ENCODE results near the gene KIAA0825.
"Not testable (repeated sequence)": the region's sequence is repeated elsewhere in the genome, so short reads cannot be mapped to it uniquely, and the experiment has no call there.

Gene KIAA0825

DNA sequence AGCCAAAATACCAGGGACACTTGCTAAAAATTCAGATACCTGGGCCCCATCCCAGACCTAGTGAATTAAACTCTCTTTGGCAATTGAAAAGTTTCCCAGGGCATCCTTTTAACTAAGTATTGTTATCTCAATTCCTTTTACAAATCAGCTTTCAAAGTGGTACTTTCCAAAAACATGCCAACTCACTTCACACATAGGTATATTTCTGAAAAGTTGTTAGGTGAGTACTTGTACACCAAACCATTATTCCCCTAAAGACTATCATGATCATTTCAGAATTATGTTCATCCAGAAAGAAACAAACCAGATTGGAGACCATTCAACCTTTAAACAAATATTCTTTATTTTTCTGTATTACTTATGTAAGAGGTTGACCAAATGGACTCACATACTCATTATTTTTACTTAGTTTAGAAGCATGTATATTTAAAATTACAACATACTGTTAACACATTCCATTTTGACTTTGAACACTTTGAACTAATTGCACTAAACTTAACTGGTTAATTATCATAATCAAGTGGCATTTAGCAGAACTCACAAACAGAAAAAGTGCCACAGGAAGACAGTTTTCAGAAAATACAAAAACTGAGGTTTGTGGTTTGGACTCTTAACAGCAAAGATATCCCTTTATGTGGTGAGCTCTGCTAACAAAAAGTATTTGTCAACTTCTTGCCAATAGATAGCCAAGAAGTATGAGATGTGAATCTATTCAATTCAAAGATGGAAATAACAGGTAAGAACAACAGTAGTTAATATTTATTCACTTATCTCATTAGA is 40.7 kb downstream of the KIAA0825 start:
- DNase-seq (ENCODE audit: low read depth in 2 of 2): no peak

DNA sequence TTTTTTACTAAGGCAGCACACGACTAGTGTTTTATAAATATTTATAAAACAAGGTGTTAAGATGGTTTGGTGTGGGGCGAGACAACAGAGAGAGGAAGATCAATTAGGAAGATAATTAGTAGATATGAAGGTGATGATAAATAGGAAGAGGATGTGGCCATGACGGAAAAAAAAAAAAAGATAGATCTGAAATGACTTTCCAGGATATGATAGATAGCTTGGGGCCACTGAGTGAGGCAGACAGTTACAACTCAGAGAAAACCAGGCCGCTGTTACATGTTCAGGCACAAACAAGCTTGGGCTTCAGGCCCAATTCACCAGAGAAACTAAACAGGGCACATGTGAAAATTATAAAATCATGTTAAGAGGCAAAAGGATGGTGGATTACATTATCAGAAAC is 43.2 kb downstream of the KIAA0825 start:
- DNase-seq (ENCODE audit: low read depth in 2 of 2): no peak

DNA sequence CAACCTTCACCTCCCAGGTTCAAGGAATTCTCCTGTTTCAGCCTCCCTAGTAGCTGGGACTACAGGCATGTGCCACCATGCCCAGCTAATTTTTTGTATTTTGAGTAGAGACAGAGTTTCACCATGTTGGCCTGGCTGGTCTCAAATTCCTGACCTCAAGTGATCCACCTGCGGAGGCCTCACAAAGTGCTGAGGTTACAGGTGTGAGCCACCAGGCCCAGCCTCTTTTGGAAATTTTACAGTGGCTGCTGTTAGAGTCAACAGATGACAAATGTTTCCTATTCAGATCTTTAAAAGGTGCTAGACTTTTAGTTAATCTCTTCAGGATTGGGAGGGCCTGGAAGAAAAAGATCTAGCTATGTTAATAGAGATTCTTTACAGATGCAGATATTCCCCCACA is 45.1 kb downstream of the KIAA0825 start:
- not testable (repeated sequence) for DNase-seq (ENCODE audit: low read depth in 2 of 2)

DNA sequence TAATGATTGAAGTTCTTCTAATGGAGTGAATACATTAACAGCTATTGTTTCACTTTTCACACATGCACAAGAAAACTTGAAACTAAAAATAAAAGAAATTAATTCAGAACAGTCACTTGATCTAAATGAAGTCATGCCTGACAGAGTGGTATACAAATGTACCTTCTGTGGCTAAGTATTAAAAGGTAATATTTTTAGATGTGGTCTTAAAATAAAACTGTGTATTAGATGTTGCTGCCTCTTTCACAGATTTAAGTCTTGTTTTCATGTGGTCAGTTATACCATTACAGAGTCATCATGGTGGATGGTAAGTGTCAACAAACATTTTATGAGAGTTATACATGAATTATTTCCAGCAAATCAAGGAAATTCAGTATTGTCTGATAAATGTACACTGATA is 47.0 kb downstream of the KIAA0825 start:
- no peak for DNase-seq (ENCODE audit: low read depth in 2 of 2)

DNA sequence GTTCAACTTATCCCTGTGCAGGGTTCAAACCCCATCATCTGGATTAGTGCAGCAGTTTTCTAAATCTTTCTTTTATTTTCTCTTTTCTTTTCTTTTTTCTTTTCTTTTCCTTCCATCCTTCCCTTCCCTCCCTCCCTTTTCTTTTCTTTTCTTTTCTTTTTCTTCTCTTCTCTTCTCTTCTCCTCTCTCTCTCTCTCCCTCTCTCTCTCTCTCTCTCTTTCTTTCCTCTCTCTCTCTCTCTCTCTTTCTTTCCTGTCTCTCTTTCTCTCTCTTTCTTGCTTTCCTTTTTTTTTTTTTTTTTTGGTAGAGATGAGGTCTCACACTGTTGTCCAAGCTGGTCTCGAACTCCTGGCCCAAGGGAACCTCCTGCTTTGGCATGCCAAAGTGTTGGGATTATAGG is 53.6 kb downstream of the KIAA0825 start:
- no peak for DNase-seq (ENCODE audit: low read depth in 2 of 2)

DNA sequence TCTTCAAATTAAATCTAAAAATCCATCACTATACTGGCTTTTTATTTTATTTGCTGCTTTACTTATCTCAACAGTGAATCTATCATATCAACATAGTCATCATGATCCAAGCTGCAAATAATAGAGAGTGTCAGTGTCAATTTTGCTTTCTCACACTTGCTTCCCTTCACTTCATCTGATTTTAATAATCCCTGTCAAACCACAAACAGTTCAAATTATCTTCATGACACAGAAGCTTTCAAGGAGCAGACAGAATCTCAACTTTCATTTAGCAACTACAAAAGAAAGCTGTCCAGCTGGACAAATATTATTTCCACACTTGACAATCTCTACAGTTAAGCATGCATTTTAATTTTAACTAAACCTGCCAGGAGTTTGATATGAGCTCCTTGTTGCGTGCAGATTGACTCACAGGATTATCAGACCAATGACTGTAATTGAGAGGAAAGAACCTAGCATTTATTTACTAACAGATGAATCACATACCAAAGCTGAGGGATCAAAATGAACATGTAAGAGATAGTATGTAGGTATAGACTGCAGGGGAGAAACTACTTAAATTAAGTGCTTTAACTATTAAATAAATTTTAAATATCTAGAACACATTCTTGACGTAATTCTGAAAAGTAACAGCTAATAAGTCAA is 56.0 kb downstream of the KIAA0825 start:
- no peak for DNase-seq (ENCODE audit: low read depth in 2 of 2)

DNA sequence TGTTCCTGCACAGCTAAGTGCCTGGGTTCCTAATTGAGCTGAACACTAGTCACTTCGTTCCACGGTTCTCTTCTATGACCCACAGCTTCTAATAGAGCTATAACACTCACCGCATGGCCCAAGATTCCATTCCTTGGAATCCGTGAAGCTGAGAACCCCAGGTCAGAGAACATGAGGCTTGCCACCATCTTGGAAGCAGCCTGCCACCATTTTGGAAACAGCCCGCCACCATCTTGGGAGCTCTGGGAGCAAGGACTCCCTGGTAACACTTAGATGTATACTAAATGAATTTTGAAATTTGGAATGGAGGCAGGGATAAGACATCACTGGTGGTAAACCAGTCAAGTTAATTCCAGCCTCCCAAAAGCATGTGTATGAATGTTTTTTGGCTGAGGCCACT is 60.4 kb downstream of the KIAA0825 start:
- DNase-seq (ENCODE audit: low read depth in 2 of 2): no peak

DNA sequence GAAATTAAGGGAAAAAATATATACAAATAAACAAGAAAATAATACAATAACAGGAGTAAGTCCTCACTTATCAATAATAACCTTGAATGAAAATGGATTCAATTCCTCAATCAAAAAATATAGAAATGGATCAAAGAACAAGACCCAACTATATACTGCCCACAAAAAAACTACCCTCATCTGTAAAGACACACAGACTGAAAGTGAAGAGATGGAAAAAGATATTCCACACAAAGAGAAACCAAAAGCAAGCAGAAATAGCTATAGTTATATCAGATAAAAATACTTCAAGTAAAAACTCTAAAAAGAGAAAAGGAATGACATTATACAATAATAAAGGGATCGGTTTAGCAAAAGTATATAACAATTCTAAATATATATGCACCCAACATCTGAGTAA is 66.5 kb downstream of the KIAA0825 start:
- DNase-seq (ENCODE audit: low read depth in 2 of 2): no peak

DNA sequence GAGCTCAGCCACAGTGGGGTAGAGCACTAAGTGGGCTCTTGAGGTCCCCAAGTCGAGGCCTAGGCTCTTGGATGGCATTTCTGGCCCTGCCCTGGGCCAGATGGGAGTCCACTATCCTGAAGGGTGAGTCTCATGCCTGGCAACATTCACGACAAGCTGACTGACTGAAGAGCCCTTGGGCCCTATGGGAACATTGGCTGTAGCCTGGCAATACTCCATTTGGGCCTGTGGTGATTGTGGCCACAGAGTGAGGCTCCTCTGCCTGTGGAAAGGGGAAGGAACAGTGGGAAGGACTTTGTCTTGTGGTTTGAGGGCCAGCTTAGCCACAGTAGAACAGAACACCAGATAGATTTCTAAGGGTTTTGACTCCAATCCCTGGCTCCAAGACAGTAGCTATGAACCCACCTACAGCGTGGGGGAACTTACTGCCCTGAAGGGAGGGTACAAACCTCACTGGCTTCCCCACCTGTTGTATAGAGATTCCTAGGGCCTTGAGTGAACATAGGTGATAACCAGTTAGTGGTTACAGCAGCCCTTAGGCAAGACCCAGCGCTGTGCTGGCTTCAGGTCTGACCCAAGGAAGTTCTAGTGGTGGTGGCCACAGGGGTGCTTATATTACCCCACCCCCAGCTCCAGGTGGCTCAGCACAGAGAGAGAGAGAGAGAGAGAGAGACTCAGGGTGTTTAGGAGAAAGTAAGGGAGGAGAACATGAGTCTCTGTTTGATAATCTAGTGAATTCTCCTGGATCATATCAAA is 72.4 kb downstream of the KIAA0825 start:
- no peak for DNase-seq (ENCODE audit: low read depth in 2 of 2)

DNA sequence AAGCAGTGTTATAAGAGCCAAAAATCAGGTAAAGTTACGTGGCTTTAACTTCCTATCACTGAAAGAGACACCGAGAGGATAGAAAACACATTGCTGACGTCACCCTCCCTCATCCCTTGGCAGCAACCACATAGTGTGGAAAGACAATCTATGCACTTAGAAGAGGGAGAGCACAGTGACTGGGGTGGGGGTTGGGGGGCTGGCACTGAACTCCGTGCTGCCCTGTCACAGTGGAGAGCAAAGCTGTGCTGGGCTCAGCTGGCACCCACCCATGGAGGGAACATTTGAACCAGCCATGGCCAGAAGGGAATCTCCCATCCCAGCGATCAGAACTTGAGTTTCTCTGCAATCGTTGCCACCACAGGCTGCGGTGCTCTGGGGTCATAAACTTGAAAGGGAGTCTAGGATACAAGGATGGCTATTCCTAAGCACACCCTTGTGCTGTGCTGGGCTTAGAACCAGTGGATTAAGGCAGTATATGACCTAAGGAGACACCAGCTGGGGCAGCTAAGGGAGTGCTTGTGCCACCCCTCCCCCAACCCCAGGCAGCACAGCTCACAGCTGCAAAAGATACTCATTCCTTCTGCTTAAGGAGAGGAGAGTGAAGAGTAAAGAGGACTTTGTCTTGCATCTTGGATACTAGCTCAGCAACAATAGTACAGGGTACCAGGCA is 73.4 kb downstream of the KIAA0825 start:
- no peak for DNase-seq (ENCODE audit: low read depth in 2 of 2)

DNA sequence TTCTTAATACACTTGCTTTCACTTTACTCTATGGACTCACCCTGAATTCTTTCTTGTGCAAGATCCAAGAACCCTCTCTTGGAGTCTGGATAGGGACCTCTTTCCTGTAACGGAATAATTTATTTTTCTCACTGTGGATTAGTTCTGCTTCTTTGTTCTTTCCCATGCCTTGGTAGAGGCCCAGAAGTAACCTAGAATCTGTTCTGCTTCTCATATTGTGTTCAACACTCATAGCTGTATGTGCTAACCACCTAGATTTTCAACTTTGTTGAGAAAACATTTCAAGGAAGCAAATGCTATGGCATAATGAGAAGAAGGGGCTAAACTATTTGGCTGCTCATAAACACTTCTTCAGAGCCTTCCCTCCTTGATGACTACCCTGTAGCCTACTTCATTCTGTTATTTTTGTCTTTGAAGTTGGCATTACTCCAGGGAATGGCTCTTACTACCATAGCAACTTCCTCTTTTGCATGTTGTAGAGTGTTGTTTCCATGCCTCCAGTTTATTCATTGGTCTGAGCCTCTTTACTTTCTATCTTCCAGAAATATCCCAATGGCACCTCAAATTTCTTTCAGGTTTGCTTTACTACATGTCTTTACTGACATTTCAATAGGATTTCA is 74.3 kb downstream of the KIAA0825 start:
- DNase-seq (ENCODE audit: low read depth in 2 of 2): no peak

DNA sequence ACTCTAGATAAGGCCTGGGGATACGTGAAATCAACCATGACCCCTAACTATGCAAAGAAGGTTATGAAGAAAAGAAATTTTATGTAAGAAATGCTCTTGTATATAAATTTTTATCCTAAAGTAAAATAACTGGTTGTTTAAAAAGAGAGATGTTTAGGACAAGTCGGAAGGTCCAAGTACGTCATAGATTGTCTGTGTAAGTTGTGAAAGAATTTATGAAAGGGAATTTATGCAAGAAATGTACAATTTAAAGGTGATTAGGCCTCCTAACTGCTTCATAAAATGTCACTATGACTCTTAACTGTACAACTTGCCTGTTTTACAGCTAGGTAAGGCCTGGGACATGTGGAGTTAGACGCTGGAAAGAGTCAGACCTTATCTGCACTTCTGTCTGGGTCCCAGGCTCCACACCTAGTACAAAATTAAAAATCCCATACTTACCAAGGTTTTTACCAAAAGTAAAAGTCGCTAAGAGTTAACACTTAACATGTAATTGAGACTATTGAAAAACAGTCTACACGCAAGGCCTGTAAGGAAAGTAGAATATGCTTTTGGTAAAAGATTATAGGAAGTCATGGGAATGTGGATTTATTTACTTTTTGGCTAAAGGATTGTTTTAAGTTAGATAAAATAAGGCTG is 77.4 kb downstream of the KIAA0825 start:
- no peak for DNase-seq (ENCODE audit: low read depth in 2 of 2)

DNA sequence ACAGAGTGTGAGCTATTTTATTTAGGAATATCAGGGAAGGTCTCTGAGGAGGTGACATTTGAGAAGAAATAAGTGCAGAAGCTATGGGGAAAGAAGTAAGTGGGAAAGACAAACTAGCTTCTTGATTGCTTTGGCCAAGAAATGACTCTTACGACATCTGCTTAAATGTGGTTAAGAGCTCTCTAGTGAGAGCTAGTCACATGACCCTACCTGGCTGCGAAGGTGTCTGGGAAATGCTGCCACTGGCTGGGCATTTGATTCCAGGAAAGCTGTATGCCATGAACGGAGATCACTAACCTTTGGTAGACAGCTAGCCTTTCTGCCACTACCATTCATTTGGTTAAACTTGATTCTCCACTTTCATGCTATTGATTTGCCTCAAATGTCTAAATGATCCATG is 80.1 kb downstream of the KIAA0825 start:
- no peak for DNase-seq (ENCODE audit: low read depth in 2 of 2)

DNA sequence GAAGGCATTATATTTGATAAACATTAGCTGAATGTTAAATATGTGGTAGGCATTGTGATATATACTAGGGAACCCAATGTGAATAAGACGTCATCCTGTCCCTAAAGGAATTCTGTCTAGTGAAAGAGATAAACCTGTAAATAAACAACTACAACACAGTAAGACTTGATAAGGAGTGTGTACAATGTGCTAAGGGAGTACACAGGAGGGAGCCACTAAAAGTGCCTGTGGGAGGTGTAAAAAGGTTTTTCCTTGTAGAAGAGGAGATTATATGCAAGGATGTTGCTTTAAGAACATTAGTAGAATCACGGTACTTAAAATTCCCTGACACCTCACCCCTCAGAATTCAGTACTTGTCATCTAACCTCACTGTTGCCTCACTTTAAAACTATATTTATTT is 91.7 kb downstream of the KIAA0825 start:
- no peak for DNase-seq (ENCODE audit: low read depth in 2 of 2)

DNA sequence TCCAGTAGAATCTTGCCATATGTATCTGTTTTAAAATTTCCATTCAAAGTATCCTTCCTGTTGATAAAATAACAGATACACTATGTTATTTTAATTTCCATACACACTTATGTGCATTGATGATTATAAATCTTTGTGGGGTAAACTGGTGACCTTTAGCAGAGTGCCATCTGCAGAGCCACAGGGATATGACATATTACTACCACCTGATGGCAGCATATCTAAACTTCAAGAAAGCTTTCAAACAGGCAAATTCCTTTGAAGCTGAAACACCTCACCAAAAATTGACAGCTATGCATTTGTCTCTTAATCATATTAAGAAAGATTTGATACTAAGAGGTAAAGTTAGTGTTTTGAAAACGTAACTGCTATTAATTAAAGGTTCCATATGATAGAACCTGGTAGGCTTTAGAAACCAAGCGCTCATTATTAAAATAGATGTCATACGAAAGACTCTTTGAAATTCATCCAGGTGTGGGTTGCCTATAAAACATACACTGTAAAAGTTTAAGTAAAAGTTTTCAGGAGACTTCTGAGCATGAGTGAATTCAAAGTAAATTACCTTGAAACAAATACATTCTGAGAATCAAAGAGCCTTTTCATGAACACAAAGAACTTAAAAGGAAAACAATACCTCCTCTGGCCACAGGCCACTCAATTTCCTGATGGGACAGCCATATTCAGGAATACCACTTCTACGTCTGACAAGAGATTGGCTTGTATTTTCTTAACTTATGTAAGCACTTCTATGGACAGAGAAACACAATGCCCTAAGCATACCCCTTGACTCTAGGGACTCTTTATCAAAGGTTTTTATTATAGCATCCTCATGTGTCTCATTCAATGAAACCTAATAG is 93.3 kb downstream of the KIAA0825 start:
- DNase-seq (ENCODE audit: low read depth in 2 of 2): no peak

DNA sequence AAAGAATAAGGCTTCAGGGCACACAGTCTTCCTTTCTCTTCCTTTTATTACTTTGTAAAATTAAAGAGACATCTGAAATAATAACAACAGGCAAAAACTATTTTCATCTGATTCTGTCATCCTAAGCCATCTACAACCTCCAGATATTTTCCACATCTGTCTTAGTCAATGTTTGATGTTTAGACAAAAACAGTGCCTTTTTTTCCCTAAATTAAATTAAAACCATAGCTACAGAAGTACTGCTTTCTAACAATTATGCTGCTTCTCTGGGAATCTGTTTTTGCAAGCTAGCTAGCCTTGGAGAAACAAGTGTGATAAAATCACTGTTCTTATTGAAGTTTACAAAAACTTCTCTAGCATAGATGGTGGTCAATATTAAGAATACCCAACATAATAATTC is 95.4 kb downstream of the KIAA0825 start:
- DNase-seq (ENCODE audit: low read depth in 2 of 2): no peak

DNA sequence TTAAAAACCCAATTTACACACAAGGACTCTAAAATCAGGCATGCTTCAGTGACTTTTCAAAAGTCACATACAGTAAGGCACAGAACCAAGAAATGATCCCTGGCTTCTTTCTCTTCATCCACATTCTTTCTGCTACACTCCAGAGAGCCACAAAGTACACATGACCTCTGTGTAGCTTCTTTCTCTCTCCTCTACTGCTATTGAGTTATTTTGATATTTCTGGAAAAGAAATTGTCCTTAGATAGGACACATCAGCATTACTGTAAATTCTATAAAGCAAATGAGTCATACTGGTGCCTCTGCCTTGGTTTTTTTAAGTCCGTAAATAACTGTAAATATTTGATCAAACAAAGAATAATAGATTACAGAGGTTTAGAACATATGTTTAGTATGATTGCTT is 96.3 kb downstream of the KIAA0825 start:
- DNase-seq (ENCODE audit: low read depth in 2 of 2): no peak

DNA sequence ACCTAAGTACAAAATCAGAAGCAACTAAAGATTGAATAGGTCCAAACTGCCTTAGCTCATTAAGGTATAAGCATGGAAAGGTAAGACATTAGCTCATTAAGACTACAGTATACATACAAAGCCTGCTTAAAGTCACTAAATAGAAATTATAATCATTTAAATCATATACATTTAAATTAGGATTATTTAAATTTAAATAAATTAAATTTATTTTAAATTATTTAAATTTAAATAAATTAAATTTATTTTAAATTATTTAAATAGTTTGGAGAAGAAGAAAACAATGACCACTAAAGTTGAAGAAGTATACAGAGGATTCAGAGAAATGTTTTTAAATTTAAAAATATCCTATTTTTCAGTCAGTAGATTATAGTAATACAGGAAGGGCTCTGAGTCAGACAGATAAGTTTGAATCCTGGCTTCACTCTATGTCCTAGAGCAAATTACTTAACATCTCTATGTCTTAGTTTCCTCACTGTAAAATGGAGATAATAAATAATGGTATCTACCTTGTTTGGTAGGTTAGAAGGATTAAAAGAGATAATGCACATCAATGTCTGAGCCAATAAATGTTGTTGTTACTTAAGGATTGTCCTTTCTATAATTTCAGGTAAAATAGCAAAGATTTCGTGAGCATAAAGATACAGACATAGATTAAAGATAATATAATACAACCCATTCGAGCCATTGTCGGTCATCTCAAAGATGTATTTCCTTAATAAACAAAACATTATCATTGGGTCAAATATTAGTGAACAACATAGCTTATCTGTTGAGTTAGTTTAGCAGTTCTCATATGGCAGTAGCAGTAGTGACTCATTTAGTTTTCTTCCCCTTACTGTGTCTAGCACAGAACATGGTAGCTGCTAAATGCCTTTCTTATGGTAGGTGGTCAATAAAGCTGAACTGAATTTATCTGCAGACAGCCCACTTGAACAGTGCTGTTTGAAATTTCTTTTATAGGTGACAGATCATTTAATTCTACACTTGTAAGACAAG is 100.6 kb downstream of the KIAA0825 start:
- DNase-seq (ENCODE audit: low read depth in 2 of 2): no peak

DNA sequence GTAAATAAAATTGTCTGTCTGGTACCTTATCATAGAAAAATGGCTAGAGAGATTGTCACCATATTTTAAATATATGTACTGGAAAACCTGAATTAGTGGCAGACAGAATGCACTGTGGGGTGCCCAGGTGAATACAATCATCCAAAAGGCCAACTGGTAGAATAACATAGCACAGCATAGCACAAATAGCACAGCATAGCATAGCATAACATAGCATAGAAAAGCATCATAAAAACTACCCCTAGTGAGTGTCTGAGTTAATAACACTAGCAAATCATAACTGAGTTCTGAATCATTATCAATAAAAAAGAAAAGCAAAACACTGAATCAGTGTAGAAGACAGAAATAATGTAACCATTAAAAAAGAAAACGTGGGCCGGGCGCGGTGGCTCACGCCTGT is 102.3 kb downstream of the KIAA0825 start:
- DNase-seq (ENCODE audit: low read depth in 2 of 2): no peak
